HepG2 (cell line): ENCODE measurements around the gene OGFR. TPM values are rescaled to one million over a fixed set of nuclear protein-coding genes. Genes with fewer than 3 reads are reported as not detected.

Experiments used
- FOSL1 ChIP-seq: sonication (generic); formaldehyde crosslinking; IDR thresholded peaks from 2 replicates; pipeline ENCODE4 v1.9.0; 2021; ENCODE audit warnings: missing genetic modification reagents, borderline replicate concordance
- HNF1B ChIP-seq: sonication (generic); formaldehyde crosslinking; IDR thresholded peaks from 2 replicates; pipeline ENCODE4 v1.5.1; 2020; ENCODE audit warnings: mild to moderate bottlenecking, moderate library complexity, missing genetic modification reagents
- HNF4A ChIP-seq: sonication (generic); formaldehyde crosslinking; IDR thresholded peaks from 2 replicates; pipeline ENCODE4 v1.4.0; 2020; ENCODE audit warnings: missing genetic modification reagents
- KDM4B ChIP-seq: sonication (generic); formaldehyde crosslinking; IDR thresholded peaks from 2 replicates; pipeline ENCODE4 v1.4.0; 2020; ENCODE audit warnings: missing genetic modification reagents
- KLF12 ChIP-seq: sonication (generic); formaldehyde crosslinking; IDR thresholded peaks from 2 replicates; pipeline ENCODE4 v1.4.0; 2020; ENCODE audit warnings: missing genetic modification reagents, borderline replicate concordance
- KLF9 ChIP-seq: IDR thresholded peaks from 2 replicates; pipeline ENCODE4 v1.6.1; 2016; ENCODE audit warnings: low read depth
- MAF1 ChIP-seq: sonication (generic); formaldehyde crosslinking; IDR thresholded peaks from 2 replicates; pipeline ENCODE4 v1.5.0; 2020; ENCODE audit warnings: missing genetic modification reagents, borderline replicate concordance
- MIER2 ChIP-seq: IDR thresholded peaks from 2 replicates; pipeline ENCODE4 v1.6.1; 2016; ENCODE audit warnings: missing biosample characterization, missing genetic modification reagents
- MYC ChIP-seq: sonication (generic); formaldehyde crosslinking; IDR thresholded peaks from 2 replicates; pipeline ENCODE4 v1.9.0; 2021; ENCODE audit warnings: missing genetic modification reagents, borderline replicate concordance
- NRL ChIP-seq: sonication (generic); formaldehyde crosslinking; IDR thresholded peaks from 2 replicates; pipeline ENCODE4 v1.5.0; 2020; ENCODE audit warnings: missing genetic modification reagents, mild to moderate bottlenecking, moderate library complexity, borderline replicate concordance
- PRMT3 ChIP-seq: sonication (generic); formaldehyde crosslinking; IDR thresholded peaks from 2 replicates; pipeline ENCODE4 v1.8.1; 2022; ENCODE audit warnings: low read depth, mild to moderate bottlenecking, moderate library complexity, missing genetic modification reagents, borderline replicate concordance
- SIX1 ChIP-seq: sonication (generic); formaldehyde crosslinking; IDR thresholded peaks from 2 replicates; pipeline ENCODE4 v1.4.0; 2020; ENCODE audit warnings: missing genetic modification reagents, borderline replicate concordance
- STAG1 ChIP-seq: sonication (generic); formaldehyde crosslinking; IDR thresholded peaks from 2 replicates; pipeline ENCODE4 v1.4.0; 2020; ENCODE audit warnings: missing genetic modification reagents
- TP53 ChIP-seq: sonication (generic); formaldehyde crosslinking; conservative IDR thresholded peaks from 2 replicates; pipeline ENCODE4 v1.4.0; 2020; ENCODE audit warnings: missing genetic modification reagents
- XBP1 ChIP-seq: sonication (generic); formaldehyde crosslinking; IDR thresholded peaks from 2 replicates; pipeline ENCODE4 v1.5.0; 2020; ENCODE audit warnings: missing genetic modification reagents
- ZNF3 ChIP-seq: IDR thresholded peaks from 2 replicates; pipeline ENCODE4 v1.7.0; 2017; ENCODE audit warnings: inconsistent platforms
- ZNF333 ChIP-seq: sonication (generic); formaldehyde crosslinking; IDR thresholded peaks from 2 replicates; pipeline ENCODE4 v1.4.0; 2020; ENCODE audit warnings: mild to moderate bottlenecking, missing genetic modification reagents, borderline replicate concordance
- ZNF567 ChIP-seq: sonication (generic); formaldehyde crosslinking; IDR thresholded peaks from 2 replicates; pipeline ENCODE4 v1.8.1; 2023; ENCODE audit warnings: mild to moderate bottlenecking, missing genetic modification reagents, borderline replicate concordance
- ZNF577 ChIP-seq: sonication (generic); formaldehyde crosslinking; IDR thresholded peaks from 2 replicates; pipeline ENCODE4 v1.4.0; 2020; ENCODE audit warnings: mild to moderate bottlenecking, low read depth, missing genetic modification reagents, borderline replicate concordance
- ZNF652 ChIP-seq: IDR thresholded peaks from 2 replicates; pipeline ENCODE4 v1.6.1; 2016; ENCODE audit warnings: low read depth, borderline replicate concordance
- ZNF780A ChIP-seq: sonication (generic); formaldehyde crosslinking; IDR thresholded peaks from 2 replicates; pipeline ENCODE4 v1.8.0; 2022; ENCODE audit warnings: mild to moderate bottlenecking, missing genetic modification reagents, moderate library complexity
- polyA plus RNA-seq, 8 experiments: library from polyadenylated mRNA; depleted of rRNA in 3 of 8; stranded (reverse) in 7 of 8; unstranded in 1 of 8; fragments of >200 nt; fragmentation: Illumina TruSeq in 4 of 8; extraction: Trizol in 4 of 8; gene quantifications; 2 replicates each; pipeline versions ENCODE4 v1.2.1 to v1.2.3, GENCODE V29; 2011 to 2016; ENCODE audit warnings: low read depth in 4 of 8, missing spikeins in 1 of 8, mixed read lengths in 1 of 8; ENCODE audit not compliant: insufficient read depth in 1 of 8
- total RNA-seq, 5 experiments: library from RNA; depleted of rRNA; stranded (reverse); fragments of >200 nt; fragmentation: Illumina TruSeq; extraction: Trizol; gene quantifications; 2 replicates each; pipeline ENCODE4 v1.2.3, GENCODE V29; 2016; ENCODE audit warnings: low read depth in 1 of 5
- TF ChIP-seq, protein P1 (sequence below): sonication (generic); formaldehyde crosslinking; IDR thresholded peaks from 2 replicates; pipeline ENCODE4 v1.4.0; 2020; ENCODE audit warnings: missing genetic modification reagents
- TF ChIP-seq, protein P2 (sequence below): sonication (generic); formaldehyde crosslinking; conservative IDR thresholded peaks from 2 replicates; pipeline ENCODE4 v1.4.0; 2020; ENCODE audit warnings: missing genetic modification reagents

The OGFR gene
- total and polyA plus RNA-seq, 2 of the 13 experiments (the other 11 are each of a cell fraction or from before 2014, with no cell fraction given) = 47.7 to 81.8 TPM

DNA sequence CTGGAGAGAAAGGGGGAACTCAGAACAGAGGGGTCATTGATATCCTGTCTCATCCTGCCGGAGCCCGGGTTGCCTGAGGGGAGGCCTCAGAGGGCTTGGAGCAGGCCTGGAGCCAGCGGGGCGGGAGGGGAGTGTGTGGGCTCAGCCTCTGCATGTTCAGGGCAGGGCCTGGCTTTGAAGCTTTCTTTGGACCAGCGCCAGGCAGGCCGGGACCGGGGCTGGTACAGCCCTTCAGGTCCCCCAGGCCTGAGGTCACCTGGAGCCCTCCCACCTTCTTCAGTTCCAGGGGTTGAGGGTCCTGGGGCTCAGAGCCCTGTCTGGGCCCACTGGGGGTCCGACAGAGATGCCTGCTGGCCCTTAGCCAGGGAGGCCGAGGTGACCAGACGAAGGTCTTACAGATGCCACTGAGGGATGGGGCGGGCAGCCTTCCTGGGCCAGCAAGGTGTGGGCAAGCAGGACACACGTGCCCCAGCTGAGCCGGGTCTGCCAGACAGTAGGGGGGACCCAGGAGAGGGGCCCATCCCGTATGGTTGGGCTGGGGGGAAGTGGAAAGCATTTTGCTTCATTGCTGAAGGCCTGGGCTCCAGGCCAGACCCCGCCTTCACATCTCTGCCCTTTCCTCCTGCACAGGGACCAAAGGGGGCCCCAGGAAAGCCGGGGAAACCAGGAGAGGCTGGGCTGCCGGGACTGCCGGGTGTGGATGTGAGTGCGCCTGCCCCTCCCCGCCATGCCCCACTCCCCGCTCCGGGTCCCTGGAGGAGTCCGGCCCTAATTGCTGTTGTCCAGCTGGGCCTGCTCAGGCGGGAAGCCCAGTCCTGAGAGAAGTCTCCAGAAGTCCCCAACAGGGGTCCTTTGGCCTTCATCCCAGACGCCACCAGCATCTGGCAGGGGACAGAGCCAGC is 14.2 kb downstream of the OGFR start (continued):
- TF ChIP-seq KLF12 (CRISPR knock-in tag) = no peak
- TF ChIP-seq ZNF567 (CRISPR knock-in tag) = peak; percentile 71; the same call in 1 of the 2 replicates
- no peak for TF ChIP-seq FOSL1 (CRISPR knock-in tag)
- no peak for TF ChIP-seq XBP1 (CRISPR knock-in tag)
- TF ChIP-seq TP53 (CRISPR knock-in tag) = 0 out of 2 replicates have a peak, but pooled peaks have one; percentile 4
- TF ChIP-seq SIX1 = no peak
- TF ChIP-seq STAG1 = no peak
- no peak; the same call in 1 of the 2 replicates for TF ChIP-seq MYC (CRISPR knock-in tag)
- no peak for TF ChIP-seq PRMT3 (CRISPR knock-in tag)
- no peak for TF ChIP-seq KLF9
- TF ChIP-seq, protein P1, sequence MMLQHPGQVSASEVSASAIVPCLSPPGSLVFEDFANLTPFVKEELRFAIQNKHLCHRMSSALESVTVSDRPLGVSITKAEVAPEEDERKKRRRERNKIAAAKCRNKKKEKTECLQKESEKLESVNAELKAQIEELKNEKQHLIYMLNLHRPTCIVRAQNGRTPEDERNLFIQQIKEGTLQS (CRISPR knock-in tag) = no peak; the same call in 1 of the 2 replicates
- TF ChIP-seq HNF4A (CRISPR knock-in tag) = peak; percentile 27; the same call in 1 of the 2 replicates
- no peak for TF ChIP-seq ZNF577
- peak; percentile 73; the same call in 1 of the 2 replicates for TF ChIP-seq KDM4B (CRISPR knock-in tag)
- TF ChIP-seq MAF1 = no peak; the same call in 1 of the 2 replicates
- peak; percentile 58; the same call in 1 of the 2 replicates for TF ChIP-seq NRL (CRISPR knock-in tag)
- no peak for TF ChIP-seq ZNF780A (CRISPR knock-in tag)
- peak; percentile 23 for TF ChIP-seq MIER2 (CRISPR knock-in tag)
- TF ChIP-seq HNF1B (CRISPR knock-in tag) = peak; percentile 32; the same call in 1 of the 2 replicates
- TF ChIP-seq ZNF652 (CRISPR knock-in tag) = no peak
- TF ChIP-seq, protein P2, sequence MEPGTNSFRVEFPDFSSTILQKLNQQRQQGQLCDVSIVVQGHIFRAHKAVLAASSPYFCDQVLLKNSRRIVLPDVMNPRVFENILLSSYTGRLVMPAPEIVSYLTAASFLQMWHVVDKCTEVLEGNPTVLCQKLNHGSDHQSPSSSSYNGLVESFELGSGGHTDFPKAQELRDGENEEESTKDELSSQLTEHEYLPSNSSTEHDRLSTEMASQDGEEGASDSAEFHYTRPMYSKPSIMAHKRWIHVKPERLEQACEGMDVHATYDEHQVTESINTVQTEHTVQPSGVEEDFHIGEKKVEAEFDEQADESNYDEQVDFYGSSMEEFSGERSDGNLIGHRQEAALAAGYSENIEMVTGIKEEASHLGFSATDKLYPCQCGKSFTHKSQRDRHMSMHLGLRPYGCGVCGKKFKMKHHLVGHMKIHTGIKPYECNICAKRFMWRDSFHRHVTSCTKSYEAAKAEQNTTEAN = no peak
- no peak for TF ChIP-seq ZNF333 (CRISPR knock-in tag)
- TF ChIP-seq ZNF3 (CRISPR knock-in tag) = no peak
